GM19468 (cell line): ENCODE results near the gene GRID2.
"Not testable (repeated sequence)": the region's sequence is repeated elsewhere in the genome, so short reads cannot be mapped to it uniquely, and the experiment has no call there.

Source experiments
- ATAC-seq: cut with Tn5 transposase; IDR thresholded peaks from one replicate; pipeline ENCODE4 v1.9.1; 2021; ENCODE audit warnings: mild to moderate bottlenecking, moderate library complexity, moderate number of reproducible peaks; ENCODE audit not compliant: unreplicated experiment; ENCODE audit errors: extremely low read depth

GRID2 gene

GRCh38 chr4:92304606-92305005 is 840 bp downstream of the GRID2 start:
- ATAC-seq: no peak

- ATAC-seq: no peak
Measured at GRCh38 chr4:92305148-92305877, 1.5 kb downstream of the GRID2 start.

- ATAC-seq: no peak
Measured at GRCh38 chr4:92305878-92306520, 2.2 kb downstream of the GRID2 start.

- ATAC-seq: no peak
Measured at GRCh38 chr4:92307181-92307580, 3.4 kb downstream of the GRID2 start.

- no peak for ATAC-seq
Measured at GRCh38 chr4:92307866-92308265, 4.1 kb downstream of the GRID2 start.

GRCh38 chr4:92317047-92317446 is 13.3 kb downstream of the GRID2 start:
- no peak for ATAC-seq

- no peak for ATAC-seq
Measured at GRCh38 chr4:92328095-92328494, 24.3 kb downstream of the GRID2 start.

GRCh38 chr4:92333016-92333415 is 29.2 kb downstream of the GRID2 start:
- ATAC-seq: no peak

- no peak for ATAC-seq
Measured at GRCh38 chr4:92334716-92335350, 31.1 kb downstream of the GRID2 start.

- no peak for ATAC-seq
Measured at GRCh38 chr4:92339676-92340075, 35.9 kb downstream of the GRID2 start.

GRCh38 chr4:92344216-92344615 is 40.5 kb downstream of the GRID2 start:
- ATAC-seq: no peak

GRCh38 chr4:92346289-92346688 is 42.5 kb downstream of the GRID2 start:
- no peak for ATAC-seq

GRCh38 chr4:92357966-92358365 is 54.2 kb downstream of the GRID2 start:
- ATAC-seq: no peak

GRCh38 chr4:92359491-92359890 is 55.7 kb downstream of the GRID2 start:
- ATAC-seq: no peak

- no peak for ATAC-seq
Measured at GRCh38 chr4:92362028-92362427, 58.3 kb downstream of the GRID2 start.

GRCh38 chr4:92368653-92369052 is 64.9 kb downstream of the GRID2 start:
- ATAC-seq: no peak

- no peak for ATAC-seq
Measured at GRCh38 chr4:92381616-92382015, 77.8 kb downstream of the GRID2 start.

- no peak for ATAC-seq
Measured at GRCh38 chr4:92382128-92382527, 78.4 kb downstream of the GRID2 start.

- ATAC-seq: no peak
Measured at GRCh38 chr4:92387459-92388069, 83.8 kb downstream of the GRID2 start.

GRCh38 chr4:92399032-92399431 is 95.3 kb downstream of the GRID2 start:
- no peak for ATAC-seq

- ATAC-seq: not testable (repeated sequence)
Measured at GRCh38 chr4:92403525-92403924, 99.8 kb downstream of the GRID2 start.
